HL-60/S4 treated with retinoic acid at 250 ng/mL for 4 days and 3 days (cell line): Measurements from ENCODE around the gene GMPR2.

Experiments
- in situ Hi-C: fragments of 300-500 bp; cut with MboI; formaldehyde crosslinking; loops from 2 replicates; pipeline ENCODE4 v1.7.0; 2022; ENCODE audit warnings: low sequenced_read_pairs

The GMPR2 gene

DNA sequence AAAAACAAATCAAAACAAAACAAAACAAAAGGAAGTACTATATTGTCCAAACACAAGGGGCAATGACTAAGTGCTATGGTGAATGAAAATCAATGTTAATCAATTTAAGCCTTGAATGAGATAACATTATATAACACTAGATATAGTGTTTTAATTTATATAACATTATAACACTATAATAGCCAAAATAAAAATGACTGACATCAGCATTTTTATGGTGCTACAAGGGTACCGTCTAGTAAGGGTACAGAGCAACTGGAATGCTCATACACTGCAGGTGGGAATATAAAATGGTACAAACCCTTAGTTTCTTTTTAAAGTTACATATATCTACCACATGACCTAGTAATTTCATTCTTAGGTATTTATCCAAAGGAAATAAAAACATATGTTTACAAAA, 6.3 kb upstream of the GMPR2 start:
- in situ Hi-C loops = loop anchor here (25.0 kb wide), 1 partner anchor 211 kb away; the partner anchor contains the start of genes CBLN3, KHNYN and SDR39U1

GRCh38 chr14:24228902-24229301, 3.8 kb upstream of the GMPR2 start:
- in situ Hi-C loops = loop anchor here (25.0 kb wide), 1 partner anchor 208 kb away; the partner anchor contains the start of genes CBLN3, KHNYN and SDR39U1

DNA sequence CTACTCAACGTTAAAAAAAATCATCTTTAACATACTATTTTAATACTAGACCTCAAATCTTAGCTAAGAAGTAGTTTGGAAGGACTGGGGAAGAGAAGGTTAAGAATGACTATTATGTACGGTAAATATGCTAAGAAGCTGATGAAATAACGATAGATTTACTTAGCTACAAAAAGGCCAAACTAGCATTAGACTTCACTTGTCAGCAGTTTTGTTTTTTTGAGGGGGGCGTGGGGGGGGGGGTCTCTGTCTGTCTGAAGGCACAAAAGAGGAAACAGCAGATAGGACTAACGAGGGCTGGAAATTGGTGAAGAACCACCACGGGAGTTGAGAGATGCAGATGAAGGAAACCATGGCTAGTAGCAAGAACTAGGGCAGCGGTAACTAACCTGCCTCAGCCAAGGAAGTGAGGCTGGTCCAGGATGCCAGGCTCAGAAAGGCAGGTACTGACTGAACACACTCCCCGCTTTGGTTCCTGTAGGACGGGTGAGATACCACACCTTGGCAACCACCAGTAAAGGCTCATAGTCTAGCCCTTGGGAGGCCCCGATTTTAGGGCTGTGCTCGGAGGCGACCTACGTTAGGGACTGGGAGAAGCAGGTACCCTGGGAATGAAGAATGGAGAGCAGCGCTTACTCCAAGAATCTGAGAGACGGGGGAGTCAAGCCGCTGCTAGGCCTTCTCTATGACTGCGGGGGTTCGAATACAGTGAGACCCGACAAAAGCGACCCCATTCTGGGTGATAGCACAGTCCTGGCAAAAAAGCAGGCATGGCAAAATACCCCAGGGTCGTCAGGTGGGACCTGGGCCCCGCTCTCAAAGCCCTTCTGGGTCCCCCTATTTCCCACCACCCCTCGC, 1.2 kb upstream of the GMPR2 start:
- in situ Hi-C loops = loop anchor here (25.0 kb wide), 1 partner anchor 206 kb away; the partner anchor contains the start of genes CBLN3, KHNYN and SDR39U1

GRCh38 chr14:24232121-24232644, 546 bp upstream of the GMPR2 start, which contains the start of gene NEDD8:
Gene NEDD8 (minus strand): TSS chr14:24232367. CDS start chr14:24232267, 100 bp downstream.
- in situ Hi-C loops = loop anchor here (25.0 kb wide), 1 partner anchor 205 kb away; the partner anchor contains the start of genes CBLN3, KHNYN and SDR39U1

GRCh38 chr14:24233538-24233866, 773 bp downstream of the GMPR2 start:
- in situ Hi-C loops = loop anchor here (25.0 kb wide), 1 partner anchor 204 kb away; the partner anchor contains the start of genes CBLN3, KHNYN and SDR39U1

DNA sequence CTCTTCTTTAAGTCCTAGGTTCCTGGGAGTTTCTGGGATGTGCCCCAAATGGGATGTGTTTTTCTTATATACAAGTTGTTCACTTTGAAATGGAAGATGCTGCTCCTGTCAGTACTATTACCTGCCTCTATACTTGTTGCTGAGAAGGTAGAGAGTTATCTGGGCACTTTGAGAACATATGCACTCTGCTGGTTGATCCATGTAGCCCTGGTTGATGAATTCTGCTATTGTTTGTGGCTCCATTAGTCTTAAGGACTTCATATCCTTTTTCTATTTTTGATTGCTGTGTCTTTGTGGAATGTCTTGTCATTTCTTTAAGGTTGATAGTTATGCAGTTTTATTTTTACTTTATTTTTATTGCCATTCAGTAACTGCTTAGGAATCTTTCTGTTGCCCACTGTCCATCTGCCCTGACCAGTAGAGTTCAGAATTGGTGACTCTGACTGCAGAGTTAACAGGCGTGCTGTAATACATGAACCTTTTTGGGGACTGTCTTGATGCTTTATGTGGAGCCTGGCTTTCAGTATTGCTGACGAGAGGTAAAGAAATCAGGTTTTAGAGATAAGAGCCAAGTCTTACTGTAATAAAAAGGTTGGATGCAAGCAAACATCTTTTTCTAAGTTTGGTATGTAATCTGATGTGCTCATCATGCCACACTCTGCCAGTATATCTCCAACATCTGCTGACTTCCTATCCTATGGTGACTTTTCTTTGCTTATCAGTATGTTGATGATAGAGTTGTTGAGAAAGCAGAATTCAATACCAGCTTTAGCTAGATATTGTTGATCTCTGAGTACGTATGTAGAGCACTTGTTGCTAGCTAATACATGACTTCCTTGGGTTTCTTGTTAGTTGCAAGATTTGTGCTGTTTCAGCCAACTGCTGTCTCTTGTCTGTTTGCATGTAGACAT, 1.6 kb downstream of the GMPR2 start:
- in situ Hi-C loops = loop anchor here (25.0 kb wide), 1 partner anchor 203 kb away; the partner anchor contains the start of genes CBLN3, KHNYN and SDR39U1

GRCh38 chr14:24235804-24236688, 3.3 kb downstream of the GMPR2 start:
- in situ Hi-C loops = loop anchor here (25.0 kb wide), 1 partner anchor 201 kb away; the partner anchor contains the start of genes CBLN3, KHNYN and SDR39U1

DNA sequence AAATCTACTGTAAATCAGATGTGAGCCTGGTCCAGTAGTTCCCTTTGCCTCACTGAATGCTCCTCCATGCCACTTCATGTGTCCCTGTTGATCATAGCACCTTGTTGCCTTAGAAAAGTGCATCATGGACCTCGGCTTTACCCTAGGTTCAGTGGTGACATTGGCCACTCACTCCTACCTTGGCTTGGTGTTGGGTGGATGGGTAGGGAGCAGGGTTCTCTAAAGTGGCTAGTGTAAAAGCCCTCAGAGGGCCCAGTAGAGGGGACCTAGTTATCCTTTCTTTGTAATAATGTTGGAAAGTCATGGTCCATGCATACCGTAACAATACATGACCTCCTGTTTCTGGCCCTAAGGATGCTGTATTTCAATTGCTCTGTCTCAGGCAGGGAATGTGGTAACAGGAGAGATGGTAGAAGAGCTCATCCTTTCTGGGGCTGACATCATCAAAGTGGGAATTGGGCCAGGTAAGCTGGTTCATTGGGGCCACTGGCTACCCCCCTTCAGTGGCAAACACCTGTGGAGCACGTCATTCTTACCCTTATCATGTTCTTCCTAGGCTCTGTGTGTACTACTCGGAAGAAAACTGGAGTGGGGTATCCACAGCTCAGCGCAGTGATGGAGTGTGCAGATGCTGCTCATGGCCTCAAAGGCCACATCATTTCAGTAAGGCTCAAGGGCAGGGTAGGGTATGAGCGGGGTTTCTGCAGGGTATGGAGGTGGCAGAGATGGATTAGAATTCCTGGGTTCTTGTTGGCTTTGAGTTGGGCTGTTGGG, 4.1 kb downstream of the GMPR2 start:
- in situ Hi-C loops = loop anchor here (25.0 kb wide), 1 partner anchor 200 kb away; the partner anchor contains the start of genes CBLN3, KHNYN and SDR39U1

DNA sequence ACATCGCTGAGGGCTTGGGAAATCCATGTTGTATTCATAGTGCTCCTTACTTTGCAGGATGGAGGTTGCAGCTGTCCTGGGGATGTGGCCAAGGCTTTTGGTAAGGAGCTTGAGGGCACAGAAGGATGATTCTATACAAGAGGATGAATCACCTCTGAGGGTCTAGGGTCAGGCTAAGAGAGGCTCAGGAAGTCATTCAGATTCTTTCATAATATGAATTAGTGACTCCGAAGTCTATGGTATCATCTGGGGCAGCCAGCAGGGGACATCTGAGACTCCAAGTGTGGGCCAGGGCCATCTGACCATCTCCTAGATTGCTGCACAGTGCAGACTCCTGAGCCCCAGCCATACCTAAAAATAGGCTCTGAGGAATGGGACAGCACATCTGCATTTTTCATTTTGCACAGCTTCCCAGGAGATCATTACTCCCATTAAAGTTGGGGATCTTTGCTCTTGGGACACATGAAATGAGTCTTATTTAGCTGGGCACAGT, 4.8 kb downstream of the GMPR2 start:
- in situ Hi-C loops = loop anchor here (25.0 kb wide), 1 partner anchor 200 kb away; the partner anchor contains the start of genes CBLN3, KHNYN and SDR39U1

GRCh38 chr14:24238123-24238522, 5.4 kb downstream of the GMPR2 start:
- in situ Hi-C loops = loop anchor here (25.0 kb wide), 1 partner anchor 199 kb away; the partner anchor contains the start of genes CBLN3, KHNYN and SDR39U1

DNA sequence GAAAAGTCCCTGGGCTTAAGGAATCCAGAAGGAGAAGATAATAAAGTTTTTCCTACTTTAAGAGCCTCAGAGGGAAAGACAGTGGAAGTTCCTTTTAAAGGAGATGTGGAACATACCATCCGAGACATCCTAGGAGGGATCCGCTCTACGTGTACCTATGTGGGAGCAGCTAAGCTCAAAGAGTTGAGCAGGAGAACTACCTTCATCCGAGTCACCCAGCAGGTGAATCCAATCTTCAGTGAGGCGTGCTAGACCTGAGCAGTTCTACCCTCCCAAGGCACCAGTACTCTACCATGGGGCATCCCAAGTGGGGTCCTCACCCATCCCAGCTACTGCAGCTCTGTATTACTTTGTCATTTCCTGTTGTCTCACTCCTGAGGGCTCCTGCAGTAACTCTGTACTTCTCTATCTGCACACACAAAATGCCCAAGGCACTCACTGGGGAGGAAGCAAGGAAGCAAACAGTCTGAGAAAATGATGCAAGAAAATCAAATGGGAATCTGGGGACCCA, 5.9 kb downstream of the GMPR2 start:
- in situ Hi-C loops = loop anchor here (25.0 kb wide), 1 partner anchor 199 kb away; the partner anchor contains the start of genes CBLN3, KHNYN and SDR39U1

DNA sequence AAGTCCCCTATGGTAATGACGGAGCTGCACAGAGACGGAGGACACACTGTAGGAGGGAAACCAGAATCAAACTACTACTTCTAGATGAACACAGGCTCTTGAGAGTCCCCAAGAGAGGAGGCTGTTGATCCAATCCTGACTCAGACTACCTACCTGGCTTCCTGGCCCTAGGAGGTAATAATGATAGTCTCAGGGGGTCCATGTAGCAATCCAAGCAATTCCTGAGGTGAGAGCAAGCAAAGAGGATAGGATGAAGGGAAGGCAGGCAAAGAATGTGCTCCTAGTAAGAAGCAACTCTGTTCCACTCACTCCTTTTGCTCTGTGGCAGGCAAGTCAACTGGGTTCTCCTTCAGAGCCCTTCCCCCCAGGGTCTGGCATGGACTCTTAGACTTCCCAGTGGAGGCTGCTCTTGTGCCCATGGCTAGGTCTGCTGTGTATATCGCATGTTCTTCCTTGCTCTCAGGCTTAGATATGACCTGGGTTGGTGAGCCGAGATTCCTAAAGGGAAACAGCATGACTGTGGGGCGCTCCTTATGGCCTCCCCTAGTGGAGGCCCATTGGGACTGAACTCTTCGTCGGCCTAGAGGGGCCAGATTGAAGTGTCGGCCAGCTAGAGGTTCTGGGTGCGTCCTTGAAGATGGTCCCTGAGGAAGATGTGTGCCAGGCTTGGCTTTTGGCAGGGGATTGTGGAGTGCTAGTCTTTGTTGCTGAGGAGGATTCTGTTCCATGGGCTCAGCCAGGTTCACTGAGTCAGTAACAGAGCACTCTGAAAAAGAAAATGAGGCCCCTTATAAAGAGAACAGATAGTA, 7.6 kb downstream of the GMPR2 start:
- in situ Hi-C loops = loop anchor here (5.0 to 25.0 kb wide), 2 partner anchors 57 to 197 kb away; partner anchors contain the start of genes CBLN3, DHRS1, KHNYN and NOP9

DNA sequence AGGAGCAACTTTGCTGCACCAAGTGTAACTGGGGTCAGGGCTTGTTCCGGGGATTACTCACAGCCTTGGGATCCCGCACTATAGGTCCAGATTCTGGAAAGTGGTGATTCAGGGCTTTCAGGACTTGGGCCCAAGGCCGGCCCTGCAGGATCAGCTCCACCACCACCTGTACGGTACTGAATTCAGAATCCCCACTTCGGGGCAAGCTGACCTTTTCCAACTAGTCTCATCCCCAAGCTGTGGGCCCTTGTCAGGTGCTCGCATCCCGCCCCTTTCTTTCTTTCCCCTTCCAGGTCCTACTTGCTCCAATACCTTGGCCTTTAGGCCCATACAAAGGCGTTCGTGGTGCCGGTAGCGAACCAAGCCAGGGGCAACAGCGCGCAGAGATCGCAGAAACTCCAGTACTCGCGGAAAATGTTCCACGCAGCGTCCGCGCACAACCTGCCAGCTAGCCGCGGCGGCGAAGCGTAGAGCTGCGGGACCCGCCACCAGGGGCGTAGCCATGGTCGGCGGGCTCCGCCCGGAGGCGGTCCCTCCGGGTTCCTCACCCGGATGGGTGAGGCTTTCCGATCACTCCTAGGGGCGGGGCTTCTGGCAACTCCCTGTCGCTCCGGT, 9.2 kb downstream of the GMPR2 start:
- in situ Hi-C loops = loop anchor here (5.0 to 25.0 kb wide), 2 partner anchors 55 to 195 kb away; partner anchors contain the start of genes CBLN3, DHRS1, KHNYN and NOP9

DNA sequence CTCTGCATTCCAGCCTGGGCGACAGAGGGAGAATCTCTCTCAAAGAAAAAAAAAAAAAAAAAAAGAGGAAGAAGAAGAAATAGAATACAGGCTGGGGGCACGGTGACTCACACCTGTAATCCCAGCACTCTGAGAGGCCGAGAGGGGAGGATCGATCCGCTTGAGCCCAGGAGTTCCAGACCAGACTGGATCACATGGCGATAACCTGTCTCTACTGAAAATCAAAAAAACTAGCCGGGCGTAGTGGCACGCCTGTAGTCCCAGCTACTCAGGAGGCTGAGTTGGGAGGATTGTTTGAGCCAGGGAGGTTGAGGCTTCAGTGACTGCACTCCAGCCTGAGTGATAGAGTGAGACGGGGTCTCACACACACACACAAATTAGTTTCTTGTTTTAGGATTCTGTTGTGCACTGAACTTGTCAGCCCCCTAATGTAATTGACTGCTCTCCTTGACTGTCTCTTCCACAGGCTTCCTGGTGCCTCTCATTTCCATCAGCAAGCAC, 10.7 kb downstream of the GMPR2 start:
- in situ Hi-C loops = loop anchor here (5.0 to 25.0 kb wide), 2 partner anchors 54 to 194 kb away; partner anchors contain the start of genes CBLN3, DHRS1, KHNYN and NOP9

DNA sequence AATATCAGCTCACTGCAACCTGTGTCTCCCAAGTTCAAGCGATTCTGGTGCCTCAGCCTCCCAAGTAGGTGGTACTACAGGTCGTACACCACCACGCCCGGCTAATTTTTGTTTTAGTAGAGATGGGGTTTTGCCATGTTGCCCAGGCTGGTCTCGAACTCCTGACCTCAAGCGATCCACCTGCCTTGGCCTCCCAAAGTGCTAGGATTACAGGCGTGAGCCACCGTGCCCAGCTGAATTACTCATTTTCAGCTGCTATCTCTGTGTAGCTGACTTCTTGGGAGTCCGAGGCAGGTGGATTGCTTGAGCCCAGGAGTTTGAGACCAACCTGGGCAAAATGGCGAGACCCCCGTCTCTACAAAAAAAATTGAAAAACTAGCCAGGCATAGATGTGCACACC, 12.6 kb downstream of the GMPR2 start:
- in situ Hi-C loops = loop anchor here (25.0 kb wide), 1 partner anchor 192 kb away; the partner anchor contains the start of genes CBLN3, KHNYN and SDR39U1

GRCh38 chr14:24246765-24247212, 14.1 kb downstream of the GMPR2 start:
- in situ Hi-C loops = loop anchor here (25.0 kb wide), 1 partner anchor 191 kb away; the partner anchor contains the start of genes CBLN3, KHNYN and SDR39U1
